ENCODE results near the gene KLF2.

The KLF2 gene

GRCh38 chr19:16377521-16377920, 52.9 kb downstream of the KLF2 start:
- DNase-seq (ENCODE audit: low spot score): no peak
- no peak overlapping the region for H3K27ac ChIP-seq
- no peak for TF ChIP-seq CTCF (IDR thresholded peaks at IDR 0.05)

More at GRCh38 chr19:16377521-16377920, 52.9 kb downstream of the KLF2 start:
- H3K4me3 ChIP-seq: no peak overlapping the region

All from coronary artery (tissue), 2 donors.